A549 (cell line): ENCODE measurements around the gene FAM216B.

Source experiments
- CHD2 ChIP-seq: fragments of 150-350 bp; IDR thresholded peaks from 2 replicates; pipeline ENCODE4 v1.6.1; 2014; ENCODE audit warnings: low read length; ENCODE audit not compliant: partially characterized antibody
- CTCF ChIP-seq: fragments of >200 bp; sonication (Bioruptor Twin); formaldehyde crosslinking; IDR thresholded peaks from 3 replicates; pipeline ENCODE4 v1.5.1; 2016
- HDAC2 ChIP-seq: fragments of 200-600 bp; sonication (generic); IDR thresholded peaks from 2 replicates; pipeline ENCODE4 v1.6.1; 2016
- HES2 ChIP-seq: fragments of >200 bp; sonication (Bioruptor Twin); formaldehyde crosslinking; IDR thresholded peaks from 2 replicates; pipeline ENCODE4 v1.6.1; 2016
- HOXA7 ChIP-seq: fragments of 250-450 bp; sonication (Bioruptor Pico); IDR thresholded peaks from 2 replicates; pipeline ENCODE4 v1.5.0; 2020; ENCODE audit warnings: mild to moderate bottlenecking, moderate library complexity
- JUN ChIP-seq, 2 experiments: fragments of >200 bp; sonication (Bioruptor Twin); formaldehyde crosslinking; IDR thresholded peaks; 2 replicates in 1 of 2; 3 replicates in 1 of 2; pipeline ENCODE4 v1.6.1; 2016 to 2017
- MAFK ChIP-seq: fragments of 450-650 bp; IDR thresholded peaks from 2 replicates; pipeline ENCODE4 v1.6.1; 2014; ENCODE audit not compliant: partially characterized antibody
- MAX ChIP-seq: IDR thresholded peaks from 2 replicates; pipeline ENCODE4 v1.6.1; 2012
- MAZ ChIP-seq: fragments of 150-350 bp; IDR thresholded peaks from 2 replicates; pipeline ENCODE4 v1.6.1; 2014; ENCODE audit warnings: antibody characterized with exemption, low read depth, low read length, borderline replicate concordance
- POLR2A ChIP-seq: IDR thresholded peaks from 2 replicates; pipeline ENCODE4 v1.6.1; 2012; ENCODE audit warnings: mild to moderate bottlenecking, low read length
- RAD21 ChIP-seq, 2 experiments: fragments of >200 bp in 1 of 2; sonication (Bioruptor Twin) in 1 of 2; formaldehyde crosslinking in 1 of 2; IDR thresholded peaks in 1 of 2; conservative IDR thresholded peaks in 1 of 2; 2 replicates in 1 of 2; 3 replicates in 1 of 2; pipeline ENCODE4 v1.6.1; 2012 to 2018; ENCODE audit warnings: inconsistent platforms in 1 of 2
- SMC3 ChIP-seq: fragments of >200 bp; sonication (Bioruptor Twin); formaldehyde crosslinking; IDR thresholded peaks from 3 replicates; pipeline ENCODE4 v1.6.1; 2018; ENCODE audit warnings: inconsistent platforms
- SREBF2 ChIP-seq: fragments of 450-650 bp; IDR thresholded peaks from 2 replicates; pipeline ENCODE4 v1.6.1; 2014; ENCODE audit warnings: mild to moderate bottlenecking, moderate library complexity
- ZFP36 ChIP-seq: fragments of 450-650 bp; IDR thresholded peaks from 2 replicates; pipeline ENCODE4 v1.6.1; 2014; ENCODE audit warnings: borderline replicate concordance; ENCODE audit not compliant: partially characterized antibody

- no peak for TF ChIP-seq MAX
- no peak for TF ChIP-seq SMC3
- no peak for TF ChIP-seq POLR2A
- no peak for TF ChIP-seq MAZ
- no peak for TF ChIP-seq CTCF
- TF ChIP-seq SREBF2 = no peak
- TF ChIP-seq RAD21 (conservative IDR thresholded peaks at IDR 0.05 in 1 of 2, IDR thresholded peaks at IDR 0.05 in 1 of 2) = no peak
- no peak for TF ChIP-seq JUN (IDR thresholded peaks at IDR 0.05)
- TF ChIP-seq HOXA7 (CRISPR knock-in tag) = no peak
- TF ChIP-seq MAFK = no peak
- no peak for TF ChIP-seq HES2
- no peak for TF ChIP-seq HDAC2
- no peak for TF ChIP-seq ZFP36
- TF ChIP-seq CHD2 = no peak
Observed at GRCh38 chr13:42780044-42780443, 1.3 kb upstream of the FAM216B start.
